HFFc6 (cell line): ENCODE data around the gene DNAJB8. TPM values are rescaled to one million over a fixed set of nuclear protein-coding genes. Genes with fewer than 3 reads are reported as not detected.

Experiments
- DNase-seq: peaks from one replicate; pipeline ENCODE4 v3.0.0-alpha.2; 2018
- H3K27ac Mint-ChIP-seq: 2 replicates; pipeline ENCODE4 v1.8.0; 2020; ENCODE audit warnings: mild to moderate bottlenecking, mixed read lengths
- H3K27me3 Mint-ChIP-seq: 2 replicates; pipeline ENCODE4 v1.8.0; 2021; ENCODE audit warnings: mild to moderate bottlenecking, moderate library complexity, mixed read lengths; ENCODE audit not compliant: insufficient read depth
- H3K36me3 Mint-ChIP-seq: 2 replicates; pipeline ENCODE4 v1.8.0; 2021; ENCODE audit warnings: low read depth, mixed read lengths
- H3K4me1 Mint-ChIP-seq: 2 replicates; pipeline ENCODE4 v1.8.0; 2020; ENCODE audit warnings: low read depth, mixed read lengths
- H3K4me3 Mint-ChIP-seq: 2 replicates; pipeline ENCODE4 v1.8.0; 2020; ENCODE audit warnings: mild to moderate bottlenecking, moderate library complexity, mixed read lengths
- H3K9me3 Mint-ChIP-seq: 2 replicates; pipeline ENCODE4 v1.8.0; 2020; ENCODE audit warnings: mild to moderate bottlenecking, mixed read lengths
- total RNA-seq, 6 experiments: library from RNA; stranded (reverse); fragmentation: NEBNext Ultra II Directional; extraction: Animal tissue kit (Norgen Biotek cat#: 25700); gene quantifications; 2 replicates in 1 of 6; 3 replicates in 5 of 6; pipeline ENCODE4 v1.2.3, GENCODE V29; 2021
- TF ChIP-seq, protein P1 (sequence below): fragments of 200-600 bp; sonication (generic); IDR thresholded peaks from 2 replicates; pipeline ENCODE4 v1.5.0; 2021; ENCODE audit warnings: antibody characterized with exemption, mild to moderate bottlenecking

DNAJB8 gene
- total RNA-seq, 6 experiments from 2014 or later, result not detected

DNA sequence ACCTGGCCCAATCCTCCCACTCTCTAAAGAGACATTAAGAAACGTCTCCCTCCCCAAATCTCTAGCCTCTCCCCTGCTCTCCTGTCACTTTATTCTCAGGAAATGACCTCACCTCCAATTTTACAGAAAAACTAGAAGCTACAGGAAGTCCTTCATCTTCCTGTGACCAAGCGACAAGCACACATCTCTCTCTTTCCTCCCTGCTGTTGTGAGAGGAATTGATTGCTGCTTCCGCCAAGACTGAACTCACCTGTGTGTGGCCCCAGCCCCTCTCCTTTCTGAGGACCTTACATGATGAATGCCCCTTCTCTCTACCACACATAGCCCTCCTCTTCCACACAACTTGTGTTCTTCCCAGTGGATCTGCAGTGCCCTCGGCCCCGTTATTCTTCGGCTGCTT, 18.2 kb downstream of the DNAJB8 start:
- Mint-ChIP-seq H3K27me3 (peaks cover 41% of the 10 kb centered on the region), H3K36me3 (no peaks in the 10 kb centered on the region), H3K9me3 (peaks cover 3% of the 10 kb centered on the region; the same call in 1 of the 2 replicates), H3K4me3 (no peak overlapping the region), H3K4me1 (peaks cover 10% of the 10 kb centered on the region), H3K27ac (no peak overlapping the region)
- no peak for DNase-seq
- TF ChIP-seq, protein P1, sequence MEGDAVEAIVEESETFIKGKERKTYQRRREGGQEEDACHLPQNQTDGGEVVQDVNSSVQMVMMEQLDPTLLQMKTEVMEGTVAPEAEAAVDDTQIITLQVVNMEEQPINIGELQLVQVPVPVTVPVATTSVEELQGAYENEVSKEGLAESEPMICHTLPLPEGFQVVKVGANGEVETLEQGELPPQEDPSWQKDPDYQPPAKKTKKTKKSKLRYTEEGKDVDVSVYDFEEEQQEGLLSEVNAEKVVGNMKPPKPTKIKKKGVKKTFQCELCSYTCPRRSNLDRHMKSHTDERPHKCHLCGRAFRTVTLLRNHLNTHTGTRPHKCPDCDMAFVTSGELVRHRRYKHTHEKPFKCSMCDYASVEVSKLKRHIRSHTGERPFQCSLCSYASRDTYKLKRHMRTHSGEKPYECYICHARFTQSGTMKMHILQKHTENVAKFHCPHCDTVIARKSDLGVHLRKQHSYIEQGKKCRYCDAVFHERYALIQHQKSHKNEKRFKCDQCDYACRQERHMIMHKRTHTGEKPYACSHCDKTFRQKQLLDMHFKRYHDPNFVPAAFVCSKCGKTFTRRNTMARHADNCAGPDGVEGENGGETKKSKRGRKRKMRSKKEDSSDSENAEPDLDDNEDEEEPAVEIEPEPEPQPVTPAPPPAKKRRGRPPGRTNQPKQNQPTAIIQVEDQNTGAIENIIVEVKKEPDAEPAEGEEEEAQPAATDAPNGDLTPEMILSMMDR, result no peak

DNA sequence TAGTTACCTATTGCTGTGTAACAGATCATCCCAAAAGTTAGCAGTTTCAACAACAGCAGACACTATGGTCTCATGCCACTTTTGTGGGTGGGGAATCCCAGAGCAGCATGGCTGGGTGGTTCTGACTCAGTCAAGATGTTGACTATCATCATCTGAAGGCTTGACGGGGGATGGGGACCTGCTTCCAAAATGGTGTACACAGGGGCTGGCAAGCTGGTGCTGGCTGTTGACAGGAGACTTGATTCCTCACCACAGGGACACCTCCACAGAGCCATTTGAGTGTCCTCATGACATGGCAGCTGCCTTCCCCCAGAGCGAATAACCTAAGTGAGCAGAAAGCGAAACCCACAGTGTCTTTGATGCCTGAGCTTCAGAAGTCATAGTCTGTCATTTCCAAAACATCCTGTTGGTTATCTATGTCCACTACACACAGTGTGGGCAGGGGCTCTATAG, 19.1 kb downstream of the DNAJB8 start:
- TF ChIP-seq, protein P1, result no peak
- H3K36me3 Mint-ChIP-seq, result no peaks in the 10 kb centered on the region
- H3K27me3 Mint-ChIP-seq, result peaks cover 43% of the 10 kb centered on the region
- no peak overlapping the region for H3K27ac Mint-ChIP-seq
- no peak for DNase-seq
- H3K4me1 Mint-ChIP-seq, result peaks cover 10% of the 10 kb centered on the region
- H3K9me3 Mint-ChIP-seq, result peaks cover 3% of the 10 kb centered on the region; the same call in 1 of the 2 replicates
- H3K4me3 Mint-ChIP-seq, result no peak overlapping the region

DNA sequence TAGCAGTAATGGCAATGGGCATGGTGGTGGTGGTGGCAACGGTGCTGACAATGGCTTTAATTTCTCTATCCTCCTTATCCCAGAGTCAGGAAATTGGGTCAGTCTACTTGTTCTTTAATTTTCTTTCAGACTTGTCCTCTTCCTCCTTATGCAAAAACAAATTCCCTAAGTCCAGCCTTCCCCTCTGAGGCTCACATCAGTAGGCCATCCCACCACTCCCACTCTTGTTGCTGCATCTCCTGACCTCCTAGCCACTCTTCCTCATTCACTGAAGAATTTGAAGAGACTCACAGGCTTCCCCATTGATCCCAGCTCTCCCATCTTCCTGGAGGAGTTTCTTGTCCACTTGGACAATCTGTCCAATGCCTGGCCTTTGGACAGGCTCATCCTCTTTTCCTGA, 19.9 kb downstream of the DNAJB8 start:
- TF ChIP-seq, protein P1, result no peak
- H3K4me3 Mint-ChIP-seq, result no peak overlapping the region
- peaks cover 3% of the 10 kb centered on the region; the same call in 1 of the 2 replicates for H3K9me3 Mint-ChIP-seq
- H3K4me1 Mint-ChIP-seq, result peaks cover 10% of the 10 kb centered on the region
- H3K27me3 Mint-ChIP-seq, result peaks cover 38% of the 10 kb centered on the region
- H3K36me3 Mint-ChIP-seq, result no peaks in the 10 kb centered on the region
- no peak overlapping the region for H3K27ac Mint-ChIP-seq
- no peak for DNase-seq

DNA sequence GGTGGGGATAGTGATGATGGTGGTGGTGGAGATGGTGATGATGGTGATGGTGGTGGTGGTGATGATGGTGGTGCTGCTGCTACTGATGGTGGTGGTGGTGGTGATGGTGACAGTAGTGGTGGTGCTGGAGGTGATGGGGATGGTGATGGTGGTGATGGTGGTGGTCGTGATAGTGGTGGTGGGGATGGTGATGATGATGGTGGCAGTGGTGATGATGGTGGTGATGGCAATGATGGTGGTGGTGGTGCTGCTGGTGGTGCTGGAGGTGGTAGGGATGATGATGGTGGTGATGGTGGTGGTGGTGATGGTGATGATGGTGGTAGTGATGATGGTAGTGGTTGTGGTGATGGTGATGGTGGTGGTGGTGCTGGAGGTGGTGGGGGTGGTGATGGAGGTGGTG, 21.3 kb downstream of the DNAJB8 start:
- Mint-ChIP-seq H3K4me1 (peaks cover 10% of the 10 kb centered on the region), H3K4me3 (no peak overlapping the region), H3K27me3 (peaks cover 35% of the 10 kb centered on the region), H3K27ac (no peak overlapping the region), H3K36me3 (no peaks in the 10 kb centered on the region), H3K9me3 (peaks cover 3% of the 10 kb centered on the region; the same call in 1 of the 2 replicates)
- TF ChIP-seq, protein P1, result no peak
- DNase-seq, result no peak

DNA sequence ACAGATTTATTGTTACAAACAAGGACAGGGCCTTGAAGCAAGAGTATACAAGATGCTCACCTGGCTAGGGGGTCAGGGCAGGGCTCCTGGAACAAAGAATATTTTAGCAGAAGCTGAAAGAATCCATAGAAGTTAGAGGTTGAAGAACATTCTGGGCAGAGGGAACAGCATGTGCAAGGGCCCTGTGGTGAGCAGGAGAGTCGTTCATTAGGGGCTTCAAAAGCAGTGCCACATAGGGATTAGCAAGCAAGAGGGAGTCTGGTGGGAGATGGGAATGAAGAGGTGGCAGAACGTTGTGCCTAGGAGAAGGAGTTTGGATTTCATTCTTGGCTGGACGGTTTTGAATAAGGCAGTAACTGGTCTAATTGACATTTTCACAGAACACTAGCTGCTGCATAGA, 22.9 kb downstream of the DNAJB8 start:
- peaks cover 16% of the 10 kb centered on the region for H3K4me1 Mint-ChIP-seq
- no peak overlapping the region for H3K27ac Mint-ChIP-seq
- DNase-seq, result no peak
- H3K36me3 Mint-ChIP-seq, result peaks cover 4% of the 10 kb centered on the region; the same call in 1 of the 2 replicates
- TF ChIP-seq, protein P1, result no peak
- H3K27me3 Mint-ChIP-seq, result peaks cover 41% of the 10 kb centered on the region
- H3K9me3 Mint-ChIP-seq, result peaks cover 3% of the 10 kb centered on the region; the same call in 1 of the 2 replicates
- no peak overlapping the region for H3K4me3 Mint-ChIP-seq
